HepG2 (cell line): ENCODE results near the gene SLC6A5.

ENCODE experiments used
- FOXA1 ChIP-seq, 2 experiments: fragments of 450-650 bp in 1 of 2; sonication (generic) in 1 of 2; formaldehyde crosslinking in 1 of 2; IDR thresholded peaks; 2 replicates each; pipeline versions ENCODE4 v1.4.0 to v1.6.1; 2016 to 2020; ENCODE audit warnings: missing genetic modification reagents in 1 of 2
- RFX3 ChIP-seq: IDR thresholded peaks from 2 replicates; pipeline ENCODE4 v1.6.1; 2016; ENCODE audit warnings: missing biosample characterization, missing genetic modification reagents
- ZNF792 ChIP-seq: IDR thresholded peaks from 2 replicates; pipeline ENCODE4 v1.6.1; 2016
- ZSCAN30 ChIP-seq: sonication (generic); formaldehyde crosslinking; IDR thresholded peaks from 2 replicates; pipeline ENCODE4 v1.5.0; 2020; ENCODE audit warnings: mild to moderate bottlenecking, missing genetic modification reagents
- TF ChIP-seq, protein P1 (sequence below): sonication (generic); formaldehyde crosslinking; IDR thresholded peaks from 2 replicates; pipeline ENCODE4 v1.5.0; 2020; ENCODE audit warnings: mild to moderate bottlenecking, missing genetic modification reagents, moderate library complexity

DNA sequence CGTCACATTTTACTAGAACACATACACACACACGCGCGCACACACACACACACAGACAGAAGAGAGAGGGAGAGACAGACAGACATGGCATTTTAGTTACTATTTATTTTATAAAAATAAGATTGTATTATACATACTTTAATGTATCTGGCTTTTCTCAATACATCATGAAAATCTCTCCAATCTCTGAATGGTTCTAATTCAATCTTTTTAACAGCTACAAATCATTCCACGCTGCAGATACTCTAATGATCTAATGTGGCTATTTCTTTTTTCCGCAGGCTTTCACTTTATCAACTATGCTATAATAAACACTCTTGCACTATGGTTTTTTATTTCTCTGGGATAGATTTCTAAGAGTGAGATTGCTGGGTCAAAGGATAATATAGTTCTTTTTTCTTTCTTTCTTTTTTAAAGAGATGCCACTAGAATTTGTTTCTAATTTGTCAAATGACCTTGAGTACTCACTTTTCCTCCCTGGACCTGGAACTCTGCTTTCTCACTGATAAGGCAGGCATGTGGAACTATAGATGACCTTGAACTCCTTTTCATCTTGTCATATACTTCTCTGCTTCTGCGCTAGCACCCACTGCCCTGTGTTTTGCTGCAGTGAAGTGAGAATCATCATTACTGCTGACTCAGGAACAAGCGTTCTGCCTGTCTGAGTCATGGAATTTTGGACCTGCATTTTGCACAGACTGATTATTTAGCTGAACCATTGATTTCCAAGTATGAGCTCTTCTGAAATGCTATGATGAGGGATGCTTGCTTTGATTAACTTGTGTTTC lies 4.9 kb upstream of the SLC6A5 start:
- TF ChIP-seq RFX3 (CRISPR knock-in tag) (no peak), ZSCAN30 (CRISPR knock-in tag) (no peak), FOXA1 (IDR thresholded peaks at IDR 0.05) (no peak), FOXA1 (CRISPR knock-in tag; IDR thresholded peaks at IDR 0.05) (no peak), ZNF792 (CRISPR knock-in tag) (no peak)
- TF ChIP-seq, protein P1, sequence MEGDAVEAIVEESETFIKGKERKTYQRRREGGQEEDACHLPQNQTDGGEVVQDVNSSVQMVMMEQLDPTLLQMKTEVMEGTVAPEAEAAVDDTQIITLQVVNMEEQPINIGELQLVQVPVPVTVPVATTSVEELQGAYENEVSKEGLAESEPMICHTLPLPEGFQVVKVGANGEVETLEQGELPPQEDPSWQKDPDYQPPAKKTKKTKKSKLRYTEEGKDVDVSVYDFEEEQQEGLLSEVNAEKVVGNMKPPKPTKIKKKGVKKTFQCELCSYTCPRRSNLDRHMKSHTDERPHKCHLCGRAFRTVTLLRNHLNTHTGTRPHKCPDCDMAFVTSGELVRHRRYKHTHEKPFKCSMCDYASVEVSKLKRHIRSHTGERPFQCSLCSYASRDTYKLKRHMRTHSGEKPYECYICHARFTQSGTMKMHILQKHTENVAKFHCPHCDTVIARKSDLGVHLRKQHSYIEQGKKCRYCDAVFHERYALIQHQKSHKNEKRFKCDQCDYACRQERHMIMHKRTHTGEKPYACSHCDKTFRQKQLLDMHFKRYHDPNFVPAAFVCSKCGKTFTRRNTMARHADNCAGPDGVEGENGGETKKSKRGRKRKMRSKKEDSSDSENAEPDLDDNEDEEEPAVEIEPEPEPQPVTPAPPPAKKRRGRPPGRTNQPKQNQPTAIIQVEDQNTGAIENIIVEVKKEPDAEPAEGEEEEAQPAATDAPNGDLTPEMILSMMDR (CRISPR knock-in tag), result no peak
